ENCODE results near the gene ENTPD7. TPM values are rescaled to one million over a fixed set of nuclear protein-coding genes. Genes with fewer than 3 reads are reported as not detected.

The ENTPD7 gene
- total and polyA plus RNA-seq, 9 of the 15 experiments (the other 6 are each of a cell fraction or from before 2014, with no cell fraction given): 1.4 to 13.9 (median 8.5) TPM

DNA sequence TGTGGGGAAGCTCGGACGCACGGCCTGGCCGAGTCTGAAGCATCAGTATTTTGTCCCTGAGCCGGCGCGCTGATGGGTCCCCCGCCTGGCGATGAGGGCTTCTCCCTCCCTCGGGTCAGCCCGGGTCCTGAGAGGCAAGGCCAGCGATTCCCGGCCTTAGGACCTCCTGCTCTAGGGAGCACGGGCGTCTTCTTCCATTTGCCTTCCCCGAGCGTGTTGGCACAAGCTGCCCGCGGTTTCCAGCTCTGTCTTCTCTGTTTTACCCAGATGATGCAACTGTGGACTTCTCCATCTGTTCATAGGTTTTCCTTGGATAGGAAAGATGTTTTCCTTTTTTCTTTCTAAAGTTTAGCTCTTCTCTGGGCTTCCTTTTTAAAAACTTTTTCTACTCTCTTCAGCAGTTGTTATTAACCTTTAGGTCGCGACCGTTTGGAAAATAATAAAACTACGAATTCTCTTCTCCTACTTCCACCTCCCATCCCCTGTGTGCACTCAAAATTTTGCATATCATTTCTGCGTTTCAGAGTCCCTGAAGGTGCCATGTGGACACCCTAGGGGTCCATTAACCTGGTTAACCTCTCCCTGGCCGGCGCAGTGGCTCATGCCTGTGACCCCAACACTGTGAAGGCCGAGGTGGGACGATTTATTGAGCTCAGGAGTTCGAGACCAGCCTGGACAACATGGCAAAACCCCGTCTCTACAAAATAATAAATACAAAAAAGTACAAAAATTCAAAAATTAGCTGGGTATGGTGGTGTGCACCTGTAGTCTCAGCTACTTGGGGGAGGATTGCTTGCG lies 37.7 kb upstream of the ENTPD7 start (continued):
- peak; percentile 6; the same call in 1 of the 2 replicates for TF ChIP-seq CTBP1 (IDR thresholded peaks at IDR 0.05; ENCODE audit: borderline replicate concordance)
- no peak for TF ChIP-seq DIDO1 (tag; IDR thresholded peaks at IDR 0.05; ENCODE audit: low read depth)
- no peak for TF ChIP-seq TCF7 (IDR thresholded peaks at IDR 0.05; ENCODE audit: borderline replicate concordance)
- no peak for TF ChIP-seq ZNF76 (CRISPR knock-in tag; IDR thresholded peaks at IDR 0.05; ENCODE audit: borderline replicate concordance)
- TF ChIP-seq, protein P1, sequence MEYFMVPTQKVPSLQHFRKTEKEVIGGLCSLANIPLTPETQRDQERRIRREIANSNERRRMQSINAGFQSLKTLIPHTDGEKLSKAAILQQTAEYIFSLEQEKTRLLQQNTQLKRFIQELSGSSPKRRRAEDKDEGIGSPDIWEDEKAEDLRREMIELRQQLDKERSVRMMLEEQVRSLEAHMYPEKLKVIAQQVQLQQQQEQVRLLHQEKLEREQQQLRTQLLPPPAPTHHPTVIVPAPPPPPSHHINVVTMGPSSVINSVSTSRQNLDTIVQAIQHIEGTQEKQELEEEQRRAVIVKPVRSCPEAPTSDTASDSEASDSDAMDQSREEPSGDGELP (CRISPR knock-in tag; IDR thresholded peaks at IDR 0.05; ENCODE audit: borderline replicate concordance): no peak
- TF ChIP-seq, protein P2, sequence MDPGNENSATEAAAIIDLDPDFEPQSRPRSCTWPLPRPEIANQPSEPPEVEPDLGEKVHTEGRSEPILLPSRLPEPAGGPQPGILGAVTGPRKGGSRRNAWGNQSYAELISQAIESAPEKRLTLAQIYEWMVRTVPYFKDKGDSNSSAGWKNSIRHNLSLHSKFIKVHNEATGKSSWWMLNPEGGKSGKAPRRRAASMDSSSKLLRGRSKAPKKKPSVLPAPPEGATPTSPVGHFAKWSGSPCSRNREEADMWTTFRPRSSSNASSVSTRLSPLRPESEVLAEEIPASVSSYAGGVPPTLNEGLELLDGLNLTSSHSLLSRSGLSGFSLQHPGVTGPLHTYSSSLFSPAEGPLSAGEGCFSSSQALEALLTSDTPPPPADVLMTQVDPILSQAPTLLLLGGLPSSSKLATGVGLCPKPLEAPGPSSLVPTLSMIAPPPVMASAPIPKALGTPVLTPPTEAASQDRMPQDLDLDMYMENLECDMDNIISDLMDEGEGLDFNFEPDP (CRISPR knock-in tag; IDR thresholded peaks at IDR 0.05): no peak
- no peak for TF ChIP-seq PYGO2 (tag; IDR thresholded peaks at IDR 0.05)
- TF ChIP-seq, protein P3, sequence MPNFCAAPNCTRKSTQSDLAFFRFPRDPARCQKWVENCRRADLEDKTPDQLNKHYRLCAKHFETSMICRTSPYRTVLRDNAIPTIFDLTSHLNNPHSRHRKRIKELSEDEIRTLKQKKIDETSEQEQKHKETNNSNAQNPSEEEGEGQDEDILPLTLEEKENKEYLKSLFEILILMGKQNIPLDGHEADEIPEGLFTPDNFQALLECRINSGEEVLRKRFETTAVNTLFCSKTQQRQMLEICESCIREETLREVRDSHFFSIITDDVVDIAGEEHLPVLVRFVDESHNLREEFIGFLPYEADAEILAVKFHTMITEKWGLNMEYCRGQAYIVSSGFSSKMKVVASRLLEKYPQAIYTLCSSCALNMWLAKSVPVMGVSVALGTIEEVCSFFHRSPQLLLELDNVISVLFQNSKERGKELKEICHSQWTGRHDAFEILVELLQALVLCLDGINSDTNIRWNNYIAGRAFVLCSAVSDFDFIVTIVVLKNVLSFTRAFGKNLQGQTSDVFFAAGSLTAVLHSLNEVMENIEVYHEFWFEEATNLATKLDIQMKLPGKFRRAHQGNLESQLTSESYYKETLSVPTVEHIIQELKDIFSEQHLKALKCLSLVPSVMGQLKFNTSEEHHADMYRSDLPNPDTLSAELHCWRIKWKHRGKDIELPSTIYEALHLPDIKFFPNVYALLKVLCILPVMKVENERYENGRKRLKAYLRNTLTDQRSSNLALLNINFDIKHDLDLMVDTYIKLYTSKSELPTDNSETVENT (CRISPR knock-in tag; IDR thresholded peaks at IDR 0.05): 0 out of 2 replicates have a peak, but pooled peaks have one; percentile 32
- TF ChIP-seq TAF1 (IDR thresholded peaks at IDR 0.05; ENCODE audit: control insufficient read depth, extremely low read depth, insufficient read depth, low read length, severe bottlenecking): no peak
- no peak for TF ChIP-seq KLF6 (CRISPR knock-in tag; IDR thresholded peaks at IDR 0.05; ENCODE audit: borderline replicate concordance)
- 0 out of 2 replicates have a peak, but pooled peaks have one; percentile 4 for TF ChIP-seq SMARCA4 (IDR thresholded peaks at IDR 0.05)
- TF ChIP-seq MAZ (CRISPR knock-in tag; conservative IDR thresholded peaks at IDR 0.05 in 1 of 2, IDR thresholded peaks at IDR 0.05 in 1 of 2): peak in 1 of 2 experiments; percentile 15; a peak in 1 of 4 replicates
